ENCODE data around the gene LRRC9. TPM values are rescaled to one million over a fixed set of nuclear protein-coding genes. Genes with fewer than 3 reads are reported as not detected.

The LRRC9 gene
- polyA plus RNA-seq, 1 of the 3 experiments (the other 2 are of a cell fraction), result not detected

GRCh38 chr14:60079723-60080122 lies 159.8 kb downstream of the LRRC9 start:
- Histone ChIP-seq H3K27me3 (ENCODE audit: insufficient read depth) (no peaks in the 10 kb centered on the region), H3K9me2 (no peaks in the 10 kb centered on the region), H3K27ac (ENCODE audit: low read depth in 2 of 2, low read length in 1 of 2) (no peak overlapping the region), H3K79me2 (ENCODE audit: insufficient read depth) (no peaks in the 10 kb centered on the region), H3K4me2 (no peak overlapping the region), H3K9ac (no peak overlapping the region), H2AFZ (ENCODE audit: low read depth) (no peak overlapping the region), H3K4me3 (ENCODE audit: low read depth in 2 of 2, low read length in 1 of 2) (no peak overlapping the region), H3K4me1 (ENCODE audit: control insufficient read depth in 1 of 2, insufficient read depth in 2 of 2, low read depth in 1 of 2, low read length in 1 of 2) (no peaks in the 10 kb centered on the region), H3K9me3 (no peaks in the 10 kb centered on the region), H4K20me1 (ENCODE audit: insufficient read depth) (no peaks in the 10 kb centered on the region), H3K36me3 (replicated peaks in 1 of 2; ENCODE audit: control insufficient read depth in 1 of 2, insufficient read depth in 2 of 2, low read length in 1 of 2) (no peaks in the 10 kb centered on the region), H3F3A (replicated peaks; ENCODE audit: insufficient read depth) (no peaks in the 10 kb centered on the region)
- TF ChIP-seq GABPA (IDR thresholded peaks at IDR 0.05; ENCODE audit: low read depth) (no peak), EZH2phosphoT487 (IDR thresholded peaks at IDR 0.05; ENCODE audit: borderline replicate concordance, low read depth) (no peak), YY1 (IDR thresholded peaks at IDR 0.05; ENCODE audit: low read depth) (no peak), MEF2A (IDR thresholded peaks at IDR 0.05; ENCODE audit: borderline replicate concordance, low read depth) (no peak), USF2 (IDR thresholded peaks at IDR 0.05; ENCODE audit: borderline replicate concordance, low read depth, low read length) (no peak), FOSL2 (IDR thresholded peaks at IDR 0.05; ENCODE audit: borderline replicate concordance, low read depth) (no peak), MXI1 (IDR thresholded peaks at IDR 0.05; ENCODE audit: low read depth, low read length) (no peak), USF1 (IDR thresholded peaks at IDR 0.05; ENCODE audit: borderline replicate concordance, low read depth) (no peak), RAD21 (IDR thresholded peaks at IDR 0.05; ENCODE audit: low read length) (no peak), FOXM1 (IDR thresholded peaks at IDR 0.05; ENCODE audit: low read depth) (no peak), PBX3 (IDR thresholded peaks at IDR 0.05) (no peak), SIN3A (IDR thresholded peaks at IDR 0.05; ENCODE audit: borderline replicate concordance, low read depth, low read length) (no peak), REST (IDR thresholded peaks at IDR 0.05; ENCODE audit: low read depth, low read length) (no peak), MAX (IDR thresholded peaks at IDR 0.05; ENCODE audit: low read depth) (no peak), NFIC (IDR thresholded peaks at IDR 0.05; ENCODE audit: borderline replicate concordance) (no peak), ZBTB33 (IDR thresholded peaks at IDR 0.05; ENCODE audit: borderline replicate concordance, low read depth) (no peak), TEAD4 (IDR thresholded peaks at IDR 0.05; ENCODE audit: borderline replicate concordance, insufficient read depth) (no peak)
- DNase-seq, result no peak
- POLR2A ChIA-PET, result no interaction called here
- CTCF ChIA-PET, result interaction anchor here (1.4 to 1.6 kb wide), 2 partner anchors 9 to 10 kb away, joined by 3 to 7 read pairs; no protein-coding TSS in a partner anchor

Data from SK-N-SH (cell line).